HCT116 (cell line): ENCODE measurements around the gene MATR3.

Experiments
- EZH2 ChIP-seq: fragments of 200-600 bp; sonication (generic); IDR thresholded peaks from 2 replicates; pipeline ENCODE4 v1.6.1; 2017; ENCODE audit warnings: antibody characterized with exemption, mixed run types
- POLR2A ChIP-seq: IDR thresholded peaks from 2 replicates; pipeline ENCODE4 v1.7.0; 2011; ENCODE audit warnings: borderline replicate concordance; ENCODE audit not compliant: insufficient read depth, insufficient read length; ENCODE audit errors: extremely low read depth
- SP1 ChIP-seq: IDR thresholded peaks from 2 replicates; pipeline ENCODE4 v1.6.1; 2012; ENCODE audit warnings: low read depth

DNA sequence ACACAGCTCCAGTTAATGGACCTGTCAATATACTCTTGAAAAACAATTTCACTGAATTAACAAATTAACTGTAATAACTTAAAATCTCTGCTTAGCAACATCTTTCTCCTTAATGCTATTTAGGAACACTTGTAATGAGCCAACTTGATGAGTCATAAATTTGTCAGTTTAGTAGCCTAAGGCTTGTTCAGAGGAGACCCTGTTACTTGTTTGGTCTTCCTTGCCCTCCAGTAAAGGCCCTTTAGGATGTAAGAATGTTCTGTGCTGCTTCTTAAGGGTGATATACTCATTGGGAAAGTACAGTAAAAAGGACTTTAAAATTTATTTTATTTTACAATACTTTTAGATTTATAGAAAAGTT, 11.4 kb upstream of the MATR3 start:
- TF ChIP-seq POLR2A (no peak), EZH2 (no peak), SP1 (no peak)
